Stromal cell of bone marrow (primary cell): Measurements from ENCODE around the gene NDUFV3.
A peak's percentile ranks its signal among the peaks of the same experiment; 100 is the strongest.
"Not testable (repeated sequence)": the region's sequence is repeated elsewhere in the genome, so short reads cannot be mapped to it uniquely, and the experiment has no call there.

Experiments used
- DNase-seq: peaks from one replicate; pipeline ENCODE4 v3.0.0-alpha.2; 2012; ENCODE audit warnings: low read depth

NDUFV3 gene

GRCh38 chr21:42900446-42900845 lies 7.3 kb downstream of the NDUFV3 start:
- DNase-seq, result no peak

- DNase-seq, result no peak
Measured at GRCh38 chr21:42903817-42904216, 10.7 kb downstream of the NDUFV3 start.

GRCh38 chr21:42905195-42905594 lies 12.1 kb downstream of the NDUFV3 start:
- DNase-seq, result no peak

- no peak for DNase-seq
Measured at GRCh38 chr21:42906233-42906632, 13.1 kb downstream of the NDUFV3 start.

GRCh38 chr21:42908484-42908883 lies 15.4 kb downstream of the NDUFV3 start:
- DNase-seq, result not testable (repeated sequence)

- DNase-seq, result not testable (repeated sequence)
Measured at GRCh38 chr21:42911920-42912319, 18.8 kb downstream of the NDUFV3 start.

GRCh38 chr21:42913476-42913875 lies 20.4 kb downstream of the NDUFV3 start:
- no peak for DNase-seq

- no peak for DNase-seq
Measured at GRCh38 chr21:42918291-42918690, 25.2 kb downstream of the NDUFV3 start.

GRCh38 chr21:42921927-42922326 lies 28.8 kb downstream of the NDUFV3 start:
- no peak for DNase-seq

GRCh38 chr21:42922918-42923317 lies 29.8 kb downstream of the NDUFV3 start:
- no peak for DNase-seq

GRCh38 chr21:42923553-42924432 lies 30.7 kb downstream of the NDUFV3 start:
- peak; percentile 73 for DNase-seq

- no peak for DNase-seq
Measured at GRCh38 chr21:42924433-42924751, 31.3 kb downstream of the NDUFV3 start.

GRCh38 chr21:42925114-42925926 lies 32.2 kb downstream of the NDUFV3 start, which contains the start of gene ERVH48-1:
TSS of gene ERVH48-1 (minus strand) at chr21:42925630. CDS start at chr21:42919006, 6,624 bp downstream.
- no peak for DNase-seq

GRCh38 chr21:42927474-42928200 lies 34.5 kb downstream of the NDUFV3 start:
- DNase-seq, result not testable (repeated sequence)

GRCh38 chr21:42929969-42930368 lies 36.9 kb downstream of the NDUFV3 start:
- DNase-seq, result no peak

GRCh38 chr21:42931560-42932235 lies 38.6 kb downstream of the NDUFV3 start:
- no peak for DNase-seq

- DNase-seq, result not testable (repeated sequence)
Measured at GRCh38 chr21:42932378-42933136, 39.4 kb downstream of the NDUFV3 start.

- not testable (repeated sequence) for DNase-seq
Measured at GRCh38 chr21:42933137-42933970, 40.2 kb downstream of the NDUFV3 start.

GRCh38 chr21:42933973-42934372 lies 40.9 kb downstream of the NDUFV3 start:
- DNase-seq, result not testable (repeated sequence)

- not testable (repeated sequence) for DNase-seq
Measured at GRCh38 chr21:42936360-42936759, 43.3 kb downstream of the NDUFV3 start.
